Measurements from ENCODE around the gene ABO. TPM values are rescaled to one million over a fixed set of nuclear protein-coding genes. Genes with fewer than 3 reads are reported as not detected.
"Not testable (repeated sequence)": the region's sequence is repeated elsewhere in the genome, so short reads cannot be mapped to it uniquely, and the experiment has no call there.

ABO gene
- total and polyA plus RNA-seq, 4 donors, result 0.28 to 2.9 (median 0.60) TPM

DNA sequence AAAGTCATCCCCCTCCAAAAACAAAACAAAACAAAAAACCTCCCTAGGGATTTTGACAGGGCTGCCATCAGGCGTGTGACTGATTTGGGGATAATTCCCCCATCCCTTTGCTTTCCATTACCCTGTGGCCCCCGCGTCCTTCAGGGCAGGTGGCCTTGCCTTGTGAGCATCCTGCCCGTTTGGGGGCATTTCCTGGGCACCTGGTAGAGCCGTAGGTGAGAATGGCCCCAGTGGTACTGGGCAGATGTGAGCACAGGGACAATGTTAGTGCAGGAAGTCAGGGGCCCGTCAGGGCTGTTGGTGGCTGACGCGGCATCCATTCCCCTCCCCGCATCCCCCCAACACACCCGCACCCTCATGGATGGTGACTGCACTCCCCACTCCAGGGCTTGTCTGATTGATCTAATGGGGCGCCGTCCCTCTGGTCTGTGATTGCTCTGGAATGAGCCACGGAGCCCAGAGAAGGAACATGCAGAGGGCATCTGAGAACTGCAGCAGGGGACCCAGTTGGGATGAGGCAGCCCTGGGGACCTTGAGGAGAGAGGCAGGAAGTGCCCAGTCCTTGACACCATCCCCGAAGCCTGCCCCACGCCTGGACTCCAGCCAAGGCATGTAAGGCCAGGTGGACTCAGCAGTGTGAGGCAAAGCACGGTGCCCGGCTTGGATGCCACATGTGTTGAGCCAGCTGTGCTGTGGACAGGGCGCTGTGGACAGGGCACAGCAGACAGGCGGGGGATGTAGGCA lies 38.5 kb downstream of the ABO start:
- H3K4me1 ChIP-seq (ENCODE audit: control insufficient read depth, insufficient read depth, low read length), result peaks cover 33% of the 10 kb centered on the region
- H3K9me3 ChIP-seq (ENCODE audit: control insufficient read depth, insufficient read depth, low read length); H3K4me3 ChIP-seq (ENCODE audit: low read depth, low read length); H3K27me3 ChIP-seq (ENCODE audit: control insufficient read depth, insufficient read depth, low read length); H3K36me3 ChIP-seq (ENCODE audit: control insufficient read depth, insufficient read depth, low read length): not testable (repeated sequence)
- peak in 1 of 6 donors; percentile 2 for DNase-seq (ENCODE audit: low read depth in 4 of 6, low spot score in 6 of 6)
- peak overlapping the region; percentile 75 for H3K27ac ChIP-seq (ENCODE audit: low read depth, low read length)
- WGBS (ENCODE audit: insufficient coverage), result 63% methylated on average over 13 of the region's 19 CpGs

DNA sequence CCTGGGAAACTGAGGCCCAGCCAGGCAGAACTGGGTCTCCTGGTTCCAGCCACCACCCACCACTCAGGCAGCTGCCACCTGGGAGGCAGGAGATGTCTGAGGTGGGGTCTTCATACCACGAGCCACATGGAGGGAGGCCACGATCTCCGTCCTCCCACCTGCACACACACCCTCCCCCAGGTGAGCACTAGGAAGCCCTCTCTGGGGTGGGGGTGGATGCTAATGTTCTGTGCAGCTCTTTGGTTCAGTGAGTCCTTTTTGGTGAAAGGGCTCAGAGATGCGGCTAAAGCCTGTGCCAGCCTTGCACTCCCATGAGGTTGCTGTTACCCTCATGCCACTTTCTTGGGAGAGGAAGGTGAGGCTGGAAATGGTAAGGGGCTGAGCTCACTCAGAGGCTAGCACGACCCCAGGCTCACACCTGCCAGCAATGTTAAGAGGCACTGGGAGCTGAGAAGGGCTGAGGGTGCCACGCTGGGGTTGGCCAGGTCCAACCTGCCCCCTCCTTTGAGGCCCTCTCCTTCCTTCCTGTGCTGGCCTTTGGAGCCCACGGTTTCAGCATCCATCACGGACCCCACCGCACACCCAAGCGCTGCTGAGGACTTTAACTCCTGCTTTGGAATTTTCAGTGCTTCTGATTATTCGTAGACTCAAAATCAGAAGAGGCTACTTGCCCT lies 39.3 kb downstream of the ABO start:
- Histone ChIP-seq H3K9me3 (ENCODE audit: control insufficient read depth, insufficient read depth, low read length) (no peaks in the 10 kb centered on the region), H3K36me3 (ENCODE audit: control insufficient read depth, insufficient read depth, low read length) (no peaks in the 10 kb centered on the region), H3K4me1 (ENCODE audit: control insufficient read depth, insufficient read depth, low read length) (peaks cover 33% of the 10 kb centered on the region), H3K27ac (ENCODE audit: low read depth, low read length) (no peak overlapping the region), H3K4me3 (ENCODE audit: low read depth, low read length) (no peak overlapping the region), H3K27me3 (ENCODE audit: control insufficient read depth, insufficient read depth, low read length) (peaks cover 2% of the 10 kb centered on the region)
- no peak for DNase-seq (ENCODE audit: low read depth in 4 of 6, low spot score in 6 of 6)
- 73% methylated on average over 2 of the region's 11 CpGs for WGBS (ENCODE audit: insufficient coverage)

DNA sequence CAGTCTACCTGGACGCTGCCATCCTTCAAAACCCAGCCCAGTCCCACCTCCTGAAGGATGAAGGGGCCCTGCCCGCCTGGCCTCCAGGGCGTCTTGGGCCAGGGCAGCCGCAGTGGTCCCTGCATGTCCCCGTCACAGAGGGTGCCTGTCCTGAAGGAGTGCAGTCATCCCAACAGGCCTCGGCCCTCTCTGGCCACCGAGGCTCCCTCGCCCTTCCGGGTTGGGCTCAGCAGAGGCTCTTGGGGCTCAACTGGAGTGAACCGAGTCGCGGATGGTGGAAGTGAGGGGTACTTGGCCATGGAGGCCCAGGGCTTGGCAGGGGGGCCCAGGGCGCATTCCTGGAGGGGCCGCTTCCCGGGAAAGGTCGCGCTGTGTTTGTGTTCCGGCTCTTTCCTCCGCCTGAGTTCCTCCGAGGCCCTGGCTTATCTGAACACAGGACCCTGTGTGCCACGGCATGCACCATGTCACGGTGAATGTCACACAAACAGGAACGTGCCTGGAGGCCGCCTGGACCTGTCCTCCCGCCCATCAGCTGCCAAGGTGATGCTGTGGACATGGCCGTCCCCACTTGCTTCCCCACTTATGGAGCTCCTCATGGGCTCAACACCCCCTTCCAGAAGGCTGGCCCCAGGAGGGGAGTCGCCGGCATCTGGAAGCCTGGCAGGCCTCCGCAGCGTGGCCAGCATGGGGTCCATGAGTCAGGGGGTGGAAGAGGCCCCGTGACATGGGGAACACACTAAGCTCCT lies 40.3 kb downstream of the ABO start:
- WGBS (ENCODE audit: insufficient coverage), result 86% methylated on average over 29 of the region's 31 CpGs

DNA sequence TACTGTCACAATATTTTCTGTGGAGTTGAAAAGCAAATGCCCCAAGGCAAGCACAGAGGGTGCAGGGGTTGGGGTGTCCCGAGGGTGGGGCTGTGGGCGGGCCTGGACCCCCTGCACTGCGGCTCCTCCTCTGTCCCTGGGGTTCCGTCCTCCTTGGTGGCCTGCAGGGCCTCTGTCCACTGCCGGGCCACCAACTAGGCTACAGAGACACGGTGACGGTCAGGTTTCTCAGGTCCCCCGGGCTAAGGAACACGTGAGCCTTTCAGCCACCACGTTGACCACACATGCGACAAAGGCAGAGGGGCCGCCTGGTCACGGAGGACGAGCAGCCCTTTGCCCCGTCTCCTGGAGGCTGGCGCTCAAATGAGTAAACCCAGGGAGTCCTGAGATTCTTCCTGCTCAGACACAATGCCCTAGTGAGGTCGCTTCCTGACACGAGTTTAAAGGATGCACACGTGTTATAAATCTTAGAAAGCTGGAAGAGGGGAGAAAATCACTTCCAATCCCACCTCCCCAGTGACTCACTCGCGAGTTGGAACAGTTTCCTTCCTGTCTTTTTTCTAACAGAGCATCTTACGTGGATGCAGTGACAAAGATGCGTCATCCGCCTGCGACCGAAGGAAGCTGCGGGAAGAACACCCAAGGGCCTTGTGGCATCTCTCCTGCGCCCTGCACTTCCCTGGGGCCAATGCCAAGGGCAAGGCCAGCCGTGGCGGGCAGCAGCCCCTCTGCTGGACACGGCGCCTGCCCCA lies 41.1 kb downstream of the ABO start:
- WGBS (ENCODE audit: insufficient coverage), result 83% methylated on average over 25 of the region's 32 CpGs
- H3K4me3 ChIP-seq (ENCODE audit: low read depth, low read length), result no peak overlapping the region
- no peaks in the 10 kb centered on the region for H3K9me3 ChIP-seq (ENCODE audit: control insufficient read depth, insufficient read depth, low read length)
- no peak overlapping the region for H3K27ac ChIP-seq (ENCODE audit: low read depth, low read length)
- H3K4me1 ChIP-seq (ENCODE audit: control insufficient read depth, insufficient read depth, low read length), result peaks cover 24% of the 10 kb centered on the region
- H3K27me3 ChIP-seq (ENCODE audit: control insufficient read depth, insufficient read depth, low read length), result no peaks in the 10 kb centered on the region
- no peak for DNase-seq (ENCODE audit: low read depth in 4 of 6, low spot score in 6 of 6)
- H3K36me3 ChIP-seq (ENCODE audit: control insufficient read depth, insufficient read depth, low read length), result no peaks in the 10 kb centered on the region

More for the DNA sequence above, 40.3 kb downstream of the ABO start:
- Histone ChIP-seq H3K27me3 (ENCODE audit: control insufficient read depth, insufficient read depth, low read length) (peaks cover 2% of the 10 kb centered on the region), H3K9me3 (ENCODE audit: control insufficient read depth, insufficient read depth, low read length) (no peaks in the 10 kb centered on the region), H3K4me3 (ENCODE audit: low read depth, low read length) (no peak overlapping the region), H3K36me3 (ENCODE audit: control insufficient read depth, insufficient read depth, low read length) (no peaks in the 10 kb centered on the region), H3K4me1 (ENCODE audit: control insufficient read depth, insufficient read depth, low read length) (peaks cover 33% of the 10 kb centered on the region), H3K27ac (ENCODE audit: low read depth, low read length) (no peak overlapping the region)
- DNase-seq (ENCODE audit: low read depth in 4 of 6, low spot score in 6 of 6), result no peak

DNA sequence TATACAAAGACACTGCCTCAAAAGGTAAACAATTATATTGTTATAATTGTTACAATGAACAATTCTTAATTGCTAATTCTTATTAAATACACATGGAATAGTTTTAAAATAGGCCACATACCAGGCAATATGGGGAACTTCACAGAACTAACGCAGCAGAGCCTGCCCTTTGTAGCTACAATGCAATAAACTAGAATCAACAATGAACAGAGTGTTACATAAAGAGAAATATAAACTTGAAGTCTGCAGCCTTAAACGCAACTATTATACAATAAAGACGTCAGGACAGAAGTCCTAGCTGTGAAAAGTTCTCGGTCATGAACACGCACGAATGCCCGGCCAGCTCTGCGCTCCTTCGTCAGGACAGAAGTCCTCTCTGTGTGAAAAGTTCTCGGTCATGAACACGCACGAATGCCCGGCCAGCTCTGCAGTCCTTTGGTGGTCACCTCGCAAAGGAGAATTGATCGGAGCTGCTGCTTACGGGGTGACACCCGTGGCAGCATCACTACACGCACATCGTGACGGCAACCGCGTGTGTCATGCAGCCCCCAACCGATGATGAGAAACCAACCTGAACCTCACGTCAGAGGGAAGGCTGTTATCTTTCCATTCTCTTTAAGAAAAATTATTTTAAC lies 43.0 kb downstream of the ABO start:
- H3K27ac ChIP-seq (ENCODE audit: low read depth, low read length); H3K27me3 ChIP-seq (ENCODE audit: control insufficient read depth, insufficient read depth, low read length); H3K36me3 ChIP-seq (ENCODE audit: control insufficient read depth, insufficient read depth, low read length); DNase-seq (ENCODE audit: low read depth in 4 of 6, low spot score in 6 of 6); H3K9me3 ChIP-seq (ENCODE audit: control insufficient read depth, insufficient read depth, low read length); H3K4me1 ChIP-seq (ENCODE audit: control insufficient read depth, insufficient read depth, low read length); H3K4me3 ChIP-seq (ENCODE audit: low read depth, low read length): not testable (repeated sequence)
- WGBS (ENCODE audit: insufficient coverage), result 75% methylated on average over 20 of the region's 24 CpGs

DNA sequence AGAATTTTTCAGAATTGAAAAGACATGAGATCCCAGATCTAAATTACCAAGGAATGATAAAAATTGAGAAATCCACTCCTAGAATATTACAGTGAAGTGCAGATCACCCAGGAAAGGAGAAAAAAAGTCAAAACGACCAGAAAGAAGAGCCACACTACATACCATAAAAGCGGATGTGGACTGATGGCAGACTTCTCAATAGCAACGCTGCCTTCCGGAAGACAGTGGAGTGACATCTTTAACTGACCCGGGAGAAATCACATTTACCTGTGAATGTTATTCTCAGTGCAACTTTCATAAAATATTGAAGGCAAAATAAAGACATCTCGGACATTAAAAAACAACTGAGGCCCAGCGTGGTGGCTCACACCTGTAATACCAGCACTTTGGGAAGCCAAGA lies 44.5 kb downstream of the ABO start:
- not testable (repeated sequence) for H3K27ac ChIP-seq (ENCODE audit: low read depth, low read length); H3K4me1 ChIP-seq (ENCODE audit: control insufficient read depth, insufficient read depth, low read length); DNase-seq (ENCODE audit: low read depth in 4 of 6, low spot score in 6 of 6); H3K36me3 ChIP-seq (ENCODE audit: control insufficient read depth, insufficient read depth, low read length); H3K4me3 ChIP-seq (ENCODE audit: low read depth, low read length); H3K9me3 ChIP-seq (ENCODE audit: control insufficient read depth, insufficient read depth, low read length); H3K27me3 ChIP-seq (ENCODE audit: control insufficient read depth, insufficient read depth, low read length)
- 94% methylated on average over 2 of the region's 7 CpGs for WGBS (ENCODE audit: insufficient coverage)

DNA sequence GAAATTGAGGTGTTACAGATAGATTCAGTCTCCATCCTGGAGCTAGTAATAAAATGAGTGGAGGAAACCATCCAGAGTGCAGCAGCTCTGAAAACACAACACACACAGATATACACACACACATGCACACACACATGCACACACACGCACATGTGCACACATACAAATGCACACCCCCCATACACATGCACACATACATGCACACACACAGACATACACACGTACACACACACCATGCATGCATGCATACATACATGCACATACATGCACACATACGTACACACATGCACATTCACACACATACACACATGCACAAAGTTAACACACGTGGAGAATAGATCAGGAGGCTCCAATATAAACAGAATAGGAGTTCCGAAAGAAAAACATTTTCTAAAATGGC lies 44.9 kb downstream of the ABO start:
- 83% methylated on average over 3 of the region's 5 CpGs for WGBS (ENCODE audit: insufficient coverage)
- Histone ChIP-seq H3K36me3 (ENCODE audit: control insufficient read depth, insufficient read depth, low read length) (peaks cover 3% of the 10 kb centered on the region), H3K9me3 (ENCODE audit: control insufficient read depth, insufficient read depth, low read length) (no peaks in the 10 kb centered on the region), H3K27me3 (ENCODE audit: control insufficient read depth, insufficient read depth, low read length) (no peaks in the 10 kb centered on the region), H3K27ac (ENCODE audit: low read depth, low read length) (no peak overlapping the region), H3K4me3 (ENCODE audit: low read depth, low read length) (no peak overlapping the region), H3K4me1 (ENCODE audit: control insufficient read depth, insufficient read depth, low read length) (no peaks in the 10 kb centered on the region)
- DNase-seq (ENCODE audit: low read depth in 4 of 6, low spot score in 6 of 6), result no peak

DNA sequence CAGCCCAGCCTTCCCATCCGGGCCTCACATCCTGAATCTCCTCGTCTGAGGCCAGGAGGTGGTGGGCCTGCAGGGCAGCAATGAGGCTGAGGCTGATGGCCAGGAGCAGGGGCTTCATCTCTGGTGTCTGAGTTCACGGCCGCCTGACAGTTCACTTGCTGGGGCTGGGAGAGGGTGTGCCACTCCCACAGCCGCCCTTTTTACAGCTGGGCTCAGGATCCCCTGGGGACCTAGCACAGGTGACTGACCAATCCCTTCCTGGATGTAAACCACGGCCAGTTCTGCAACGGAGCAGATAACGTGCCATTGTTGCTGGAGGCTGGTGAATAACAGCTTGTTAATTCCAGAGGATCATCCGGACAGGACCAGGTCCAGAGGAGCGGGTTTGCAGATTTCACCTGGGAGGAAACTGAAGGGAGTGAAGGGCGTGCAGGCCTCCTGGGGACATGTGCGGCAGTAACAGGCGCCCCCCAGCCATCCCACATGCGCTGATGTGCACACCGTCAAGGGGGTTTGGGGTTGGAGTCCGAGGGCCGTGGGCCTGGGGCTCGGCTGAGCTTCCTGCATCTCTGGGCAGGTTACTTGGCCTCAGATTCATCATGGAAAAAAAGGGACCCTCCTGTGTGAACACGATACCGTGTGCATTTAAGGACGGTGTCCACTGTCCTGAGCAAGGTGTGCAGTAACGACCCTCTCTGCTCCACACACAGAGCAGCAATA lies 46.4 kb downstream of the ABO start:
- 65% methylated on average over 9 of the region's 22 CpGs for WGBS (ENCODE audit: insufficient coverage)
- H3K4me1 ChIP-seq (ENCODE audit: control insufficient read depth, insufficient read depth, low read length); H3K27me3 ChIP-seq (ENCODE audit: control insufficient read depth, insufficient read depth, low read length); H3K27ac ChIP-seq (ENCODE audit: low read depth, low read length); H3K36me3 ChIP-seq (ENCODE audit: control insufficient read depth, insufficient read depth, low read length); H3K9me3 ChIP-seq (ENCODE audit: control insufficient read depth, insufficient read depth, low read length); H3K4me3 ChIP-seq (ENCODE audit: low read depth, low read length); DNase-seq (ENCODE audit: low read depth in 4 of 6, low spot score in 6 of 6): not testable (repeated sequence)

Measured in spinal cord (tissue), 10 donors.